Stimulated activated CD4-positive, alpha-beta T cell treated with anti-CD3 and anti-CD28 coated beads, TNF-alpha, amount 100 ng/mL, for 24 hours (primary cell): ENCODE data around the gene ABLIM1.

ENCODE experiments used
- DNase-seq, 3 experiments: peaks; one replicate each; pipeline ENCODE4 v3.0.0-alpha.2; 2020; ENCODE audit warnings: low read depth in 3 of 3

ABLIM1 gene

GRCh38 chr10:114458216-114458920, 199.7 kb downstream of the ABLIM1 start:
- no peak for DNase-seq

DNA sequence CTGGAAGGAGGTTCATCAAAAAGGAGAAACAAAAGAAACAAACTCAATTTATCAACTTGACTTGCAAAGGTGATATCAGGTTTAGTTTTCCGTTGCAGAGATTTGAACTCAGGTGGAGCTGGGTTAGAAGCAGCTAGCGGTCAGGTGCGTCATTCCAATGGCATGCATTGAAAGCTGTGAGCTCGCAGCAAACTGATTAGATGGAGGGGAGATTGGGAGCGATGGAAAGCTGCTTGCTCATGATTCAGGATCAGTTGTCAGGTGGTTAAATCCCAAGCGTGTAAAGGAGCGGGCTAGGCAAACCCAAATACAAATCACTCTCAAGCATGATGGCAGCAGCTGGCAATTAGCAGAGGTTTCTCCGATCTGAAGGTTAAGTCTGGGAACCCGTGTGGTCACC, 204.5 kb downstream of the ABLIM1 start:
- no peak for DNase-seq

- no peak for DNase-seq
Observed at GRCh38 chr10:114448897-114449296, 209.2 kb downstream of the ABLIM1 start.

DNA sequence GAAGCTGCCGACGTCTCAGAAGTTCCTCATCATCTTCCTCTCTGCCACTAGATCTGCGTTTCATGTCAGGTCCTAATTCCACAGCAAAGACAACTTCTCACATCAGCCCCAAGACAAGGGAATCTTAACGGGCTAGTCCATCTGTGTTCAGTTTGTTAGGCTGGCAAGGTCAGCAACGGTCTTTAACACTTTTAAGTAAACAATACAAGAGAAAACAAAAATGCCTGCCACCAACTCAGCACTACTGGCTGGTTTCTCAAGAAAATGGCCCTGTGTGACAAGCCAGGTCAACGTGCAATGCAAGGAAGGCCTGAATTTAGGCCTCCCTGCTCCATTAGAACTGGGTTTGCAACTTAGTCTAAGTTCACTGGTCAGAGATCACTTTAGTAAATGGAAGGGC, 212.7 kb downstream of the ABLIM1 start:
- no peak for DNase-seq

DNA sequence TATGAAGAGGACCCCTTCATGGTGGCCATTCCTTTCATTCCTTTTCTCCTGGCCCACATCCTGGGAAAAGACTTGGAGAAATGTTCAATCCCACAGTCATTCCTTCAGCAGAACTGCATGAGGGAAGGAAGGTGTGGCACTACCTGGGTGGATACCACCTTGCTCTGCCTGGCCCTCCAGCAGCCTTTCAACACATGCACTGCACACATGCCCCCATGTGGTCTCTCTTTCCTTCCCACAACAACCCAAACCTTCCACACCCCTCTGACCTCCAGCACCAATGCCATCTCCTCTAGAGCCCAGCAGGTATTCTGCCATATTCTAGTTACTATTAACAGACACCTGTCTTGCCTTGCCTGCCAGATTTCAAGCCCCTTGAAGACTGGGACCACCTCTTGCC, 213.3 kb downstream of the ABLIM1 start:
- no peak for DNase-seq

- no peak for DNase-seq
Observed at GRCh38 chr10:114442091-114442630, 215.9 kb downstream of the ABLIM1 start.

DNA sequence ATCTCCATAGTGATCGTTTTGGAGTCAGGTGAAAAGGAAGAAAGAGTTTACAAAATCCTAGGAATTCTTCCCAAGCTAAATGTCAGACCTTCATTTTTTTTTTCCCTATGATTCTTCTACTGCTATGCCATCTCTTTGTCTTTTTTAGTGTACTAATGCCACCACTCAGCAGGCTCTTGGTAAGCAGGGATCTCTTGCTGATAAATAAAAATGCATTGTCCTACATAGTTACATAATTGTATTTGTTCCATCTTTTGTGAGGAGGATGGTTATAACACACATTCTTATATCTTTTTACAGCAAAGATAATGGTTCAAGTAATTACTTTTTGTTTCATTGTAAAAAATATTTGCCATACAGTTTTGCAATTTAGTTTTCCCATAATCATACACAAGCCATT, 217.0 kb downstream of the ABLIM1 start:
- no peak for DNase-seq

DNA sequence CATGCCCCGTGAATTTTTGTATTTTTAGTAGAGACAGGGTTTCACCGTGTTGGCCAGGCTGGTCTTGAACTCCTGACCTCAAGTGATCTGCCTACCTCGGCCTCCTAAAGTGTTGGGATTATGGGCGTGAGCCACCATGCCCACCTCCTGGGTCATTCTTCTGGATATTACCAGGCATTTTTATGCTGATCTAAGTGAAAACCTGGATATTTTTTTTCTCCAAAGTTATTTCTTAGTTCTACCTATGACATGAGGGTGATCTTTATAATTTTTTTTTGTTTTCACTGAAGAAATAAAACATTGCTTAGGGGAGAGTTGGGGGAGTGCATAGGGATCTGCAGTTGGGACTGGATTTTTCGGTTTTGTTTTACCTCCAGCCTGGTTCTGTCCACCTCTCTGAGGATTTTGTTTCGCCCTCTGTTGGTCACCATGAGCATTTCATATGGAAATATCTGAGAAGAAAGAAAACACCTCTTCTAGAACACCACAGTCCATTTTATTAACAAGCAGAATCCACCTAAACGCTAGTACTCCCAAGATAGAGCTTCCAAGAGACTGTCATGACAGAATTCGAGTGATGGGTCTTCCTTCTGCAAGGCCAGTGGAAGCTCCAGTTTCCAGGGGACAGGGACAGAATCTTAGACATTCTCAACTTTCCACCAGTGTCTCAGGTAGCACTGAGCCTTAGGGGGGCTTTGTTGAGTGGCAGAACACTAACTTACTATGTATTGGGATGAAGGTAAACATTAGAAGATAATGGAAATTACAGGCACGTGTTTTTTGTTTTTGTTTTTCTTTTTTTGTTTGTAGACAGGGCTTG, 220.4 kb downstream of the ABLIM1 start:
- no peak for DNase-seq

DNA sequence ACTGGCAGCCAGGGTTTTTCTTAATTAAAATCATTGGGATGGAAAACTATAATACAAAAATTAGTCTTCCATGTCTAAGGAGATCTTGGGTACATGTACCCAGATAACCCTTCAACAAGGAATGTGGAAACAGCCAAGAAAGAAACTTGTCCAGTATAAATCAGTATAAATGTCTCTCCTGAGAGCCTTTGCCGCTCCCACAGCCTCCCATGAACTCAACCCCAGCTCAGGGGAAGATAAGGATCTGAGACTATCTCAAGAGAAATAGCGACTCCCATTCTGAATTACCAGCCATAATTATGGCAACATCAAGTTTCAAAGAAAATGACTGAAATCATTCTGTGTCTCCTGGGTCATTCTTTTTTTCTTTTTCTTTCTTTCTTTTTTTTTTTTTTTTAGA, 221.1 kb downstream of the ABLIM1 start:
- DNase-seq = no peak

- DNase-seq = no peak
Observed at GRCh38 chr10:114432566-114433093, 225.4 kb downstream of the ABLIM1 start.

- DNase-seq = no peak
Observed at GRCh38 chr10:114431414-114432135, 226.5 kb downstream of the ABLIM1 start.

GRCh38 chr10:114430688-114431413, 227.2 kb downstream of the ABLIM1 start:
- no peak for DNase-seq

GRCh38 chr10:114429581-114430335, 228.3 kb downstream of the ABLIM1 start:
- DNase-seq = no peak

DNA sequence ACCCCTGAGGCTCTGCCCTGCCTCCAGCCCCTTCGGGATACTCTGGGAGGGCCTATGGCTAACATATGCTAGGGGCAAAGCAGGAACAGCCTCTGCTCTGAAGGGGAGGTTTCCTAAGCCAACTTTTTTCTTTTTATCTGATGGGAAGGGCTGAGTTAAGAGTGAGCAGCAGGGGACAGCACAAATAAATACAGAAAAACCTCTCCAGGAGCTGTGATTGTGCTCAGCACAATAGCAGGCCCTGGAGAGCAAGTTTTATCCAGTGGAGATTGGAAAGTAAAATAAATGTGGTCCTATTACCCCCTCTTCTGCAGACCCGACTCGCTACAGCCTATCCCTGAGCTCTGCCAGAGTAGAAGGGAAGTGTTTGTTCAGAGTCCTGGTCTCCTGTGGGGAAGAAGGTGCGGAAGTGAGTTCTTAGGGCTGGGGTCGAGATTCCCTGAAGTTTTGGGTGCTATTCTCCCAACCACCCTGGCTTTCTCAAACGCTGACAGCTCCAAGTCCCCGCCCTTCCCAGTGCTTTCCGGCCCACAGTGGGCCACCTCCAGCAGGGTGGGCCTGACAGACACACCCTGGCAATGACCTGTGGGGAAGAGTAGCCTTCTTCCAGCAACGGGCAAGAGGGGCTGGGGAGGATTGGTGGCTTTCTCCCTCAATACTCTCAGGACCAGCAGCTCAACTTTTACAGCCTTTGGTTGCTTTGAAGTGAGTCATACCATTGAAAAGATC, 230.8 kb downstream of the ABLIM1 start:
- no peak for DNase-seq

DNA sequence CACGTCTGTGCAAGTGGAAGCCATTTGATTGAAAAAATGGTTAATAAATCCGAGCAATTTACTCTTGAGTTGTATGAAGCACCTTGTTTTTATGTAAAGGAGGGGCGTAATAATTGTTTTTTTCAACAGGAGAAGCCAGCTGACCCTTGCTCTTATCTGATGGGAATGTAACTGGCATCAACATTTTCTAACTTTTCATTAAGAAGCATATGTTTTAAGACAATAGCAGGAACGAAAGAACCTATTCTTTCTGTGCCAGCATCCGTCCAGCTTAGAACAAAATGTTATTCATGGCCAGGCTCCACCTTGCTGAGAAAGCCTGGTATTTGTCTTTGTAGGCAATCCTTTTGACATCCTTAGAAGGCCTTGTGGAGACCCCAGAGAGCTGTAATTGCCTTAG, 231.6 kb downstream of the ABLIM1 start:
- DNase-seq = no peak

- no peak for DNase-seq
Observed at GRCh38 chr10:114420811-114421485, 237.1 kb downstream of the ABLIM1 start.

DNA sequence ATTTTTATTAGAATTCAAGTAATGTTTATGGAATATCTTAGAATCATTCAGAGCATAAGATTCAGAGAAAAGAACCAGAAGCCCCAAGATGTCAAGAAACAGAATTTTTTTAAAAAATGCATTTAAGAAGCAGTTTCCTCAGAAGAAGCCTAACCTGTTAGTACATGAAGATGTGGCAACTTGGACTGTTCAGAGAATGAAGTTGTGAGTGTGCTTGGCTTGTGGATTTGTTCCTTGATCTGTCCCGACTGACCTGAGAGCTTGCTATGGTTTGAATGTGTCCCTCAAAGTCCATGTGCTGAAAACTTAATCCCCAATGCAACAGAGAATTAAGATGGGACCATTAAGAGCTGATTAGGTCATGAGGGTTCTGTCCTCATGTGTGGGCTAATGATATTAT, 240.0 kb downstream of the ABLIM1 start:
- no peak for DNase-seq

DNA sequence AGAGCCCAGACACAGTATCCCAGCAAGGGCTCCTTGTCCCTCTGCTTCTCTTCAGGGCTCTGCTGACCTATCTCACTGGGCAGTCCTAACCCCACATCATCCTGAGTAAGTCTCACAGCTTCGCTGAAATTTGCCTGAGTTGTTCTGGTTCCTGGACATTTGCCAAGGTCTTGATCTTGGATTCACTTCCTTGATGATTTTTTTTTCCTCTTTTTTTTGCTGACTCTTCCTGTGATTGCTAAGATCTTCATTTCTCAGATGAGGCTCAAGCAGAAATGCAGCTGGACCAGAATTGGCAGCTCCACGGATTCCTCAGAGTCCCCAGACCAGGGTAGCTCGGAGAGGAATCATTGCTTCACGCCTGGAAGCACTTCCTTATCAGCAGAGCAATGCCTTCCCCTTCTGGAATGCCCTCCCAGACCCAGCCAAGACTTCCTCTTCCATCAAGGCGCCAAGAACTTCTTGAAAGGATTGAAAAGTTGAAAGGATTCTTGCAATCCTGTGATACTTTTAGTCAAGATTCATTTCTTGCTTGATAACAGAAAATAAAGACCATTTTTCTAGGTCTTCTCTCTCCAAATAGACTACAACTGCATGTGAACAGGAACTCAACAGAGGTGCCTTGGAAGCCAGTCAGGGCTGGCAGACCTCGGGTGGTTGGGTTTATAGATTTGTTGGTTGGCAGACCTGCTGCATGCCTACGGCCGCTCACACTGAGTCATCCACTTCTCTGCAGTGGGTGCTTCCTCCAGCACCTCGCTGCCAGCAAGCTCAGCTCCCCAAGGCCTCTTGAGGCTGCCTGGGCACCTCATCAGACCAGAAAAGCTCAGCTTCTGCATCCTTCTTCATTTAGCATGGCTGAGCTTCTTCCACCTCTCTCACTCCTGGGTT, 244.9 kb downstream of the ABLIM1 start:
- DNase-seq = no peak
